ENCODE results near the gene KRT36. TPM values are rescaled to one million over a fixed set of nuclear protein-coding genes. Genes with fewer than 3 reads are reported as not detected.

The KRT36 gene
- total and polyA plus RNA-seq, 10 donors = 0.20 to 2.7 (median 0.36) TPM; not detected in 1

DNA sequence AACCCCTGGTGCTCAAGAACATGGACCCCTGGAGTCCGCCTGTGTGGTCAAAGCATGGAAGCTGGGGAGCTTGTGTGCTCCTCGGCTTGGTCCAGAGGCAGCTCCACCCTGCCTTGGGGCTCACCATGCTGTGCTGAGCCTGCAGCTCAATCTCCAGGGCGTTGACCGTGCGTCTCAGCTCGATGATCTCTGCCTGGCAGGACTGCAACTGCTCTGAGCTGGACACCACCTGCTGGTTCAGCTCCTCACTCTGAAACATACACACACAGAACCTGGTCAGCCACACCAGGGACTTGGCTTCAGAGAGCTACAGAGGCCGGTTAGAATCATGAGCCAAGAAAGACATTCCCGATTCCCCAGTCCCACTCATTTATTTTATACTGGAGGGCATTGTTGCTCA is 11.5 kb downstream of the KRT36 start:
- Histone ChIP-seq H3K4me3 (no peak overlapping the region), H3K27ac (no peak overlapping the region), H3K9me3 (peaks cover 0 to 5% (median 0%) of the 10 kb centered on the region in 8 donors), H3K4me1 (peaks cover 0 to 9% (median 4%) of the 10 kb centered on the region in 6 donors), H3K27me3 (replicated peaks in 1 of 7) (no peaks in the 10 kb centered on the region), H3K36me3 (no peaks in the 10 kb centered on the region)
- DNase-seq = no peak
- WGBS, 5 donors = 72 to 92% (median 89%) methylated on average over 2 to 8 of the region's 8 CpGs
- intact Hi-C loops (cut with DNase I; ENCODE audit: low total_unique reads) = no loop called here
- no peak for TF ChIP-seq POLR2A (IDR thresholded peaks at IDR 0.05)
- TF ChIP-seq, protein P1, sequence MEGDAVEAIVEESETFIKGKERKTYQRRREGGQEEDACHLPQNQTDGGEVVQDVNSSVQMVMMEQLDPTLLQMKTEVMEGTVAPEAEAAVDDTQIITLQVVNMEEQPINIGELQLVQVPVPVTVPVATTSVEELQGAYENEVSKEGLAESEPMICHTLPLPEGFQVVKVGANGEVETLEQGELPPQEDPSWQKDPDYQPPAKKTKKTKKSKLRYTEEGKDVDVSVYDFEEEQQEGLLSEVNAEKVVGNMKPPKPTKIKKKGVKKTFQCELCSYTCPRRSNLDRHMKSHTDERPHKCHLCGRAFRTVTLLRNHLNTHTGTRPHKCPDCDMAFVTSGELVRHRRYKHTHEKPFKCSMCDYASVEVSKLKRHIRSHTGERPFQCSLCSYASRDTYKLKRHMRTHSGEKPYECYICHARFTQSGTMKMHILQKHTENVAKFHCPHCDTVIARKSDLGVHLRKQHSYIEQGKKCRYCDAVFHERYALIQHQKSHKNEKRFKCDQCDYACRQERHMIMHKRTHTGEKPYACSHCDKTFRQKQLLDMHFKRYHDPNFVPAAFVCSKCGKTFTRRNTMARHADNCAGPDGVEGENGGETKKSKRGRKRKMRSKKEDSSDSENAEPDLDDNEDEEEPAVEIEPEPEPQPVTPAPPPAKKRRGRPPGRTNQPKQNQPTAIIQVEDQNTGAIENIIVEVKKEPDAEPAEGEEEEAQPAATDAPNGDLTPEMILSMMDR (IDR thresholded peaks at IDR 0.05 in 8 of 11, conservative IDR thresholded peaks at IDR 0.05 in 3 of 11) = no peak
- no peak for TF ChIP-seq POLR2AphosphoS5 (IDR thresholded peaks at IDR 0.05)

DNA sequence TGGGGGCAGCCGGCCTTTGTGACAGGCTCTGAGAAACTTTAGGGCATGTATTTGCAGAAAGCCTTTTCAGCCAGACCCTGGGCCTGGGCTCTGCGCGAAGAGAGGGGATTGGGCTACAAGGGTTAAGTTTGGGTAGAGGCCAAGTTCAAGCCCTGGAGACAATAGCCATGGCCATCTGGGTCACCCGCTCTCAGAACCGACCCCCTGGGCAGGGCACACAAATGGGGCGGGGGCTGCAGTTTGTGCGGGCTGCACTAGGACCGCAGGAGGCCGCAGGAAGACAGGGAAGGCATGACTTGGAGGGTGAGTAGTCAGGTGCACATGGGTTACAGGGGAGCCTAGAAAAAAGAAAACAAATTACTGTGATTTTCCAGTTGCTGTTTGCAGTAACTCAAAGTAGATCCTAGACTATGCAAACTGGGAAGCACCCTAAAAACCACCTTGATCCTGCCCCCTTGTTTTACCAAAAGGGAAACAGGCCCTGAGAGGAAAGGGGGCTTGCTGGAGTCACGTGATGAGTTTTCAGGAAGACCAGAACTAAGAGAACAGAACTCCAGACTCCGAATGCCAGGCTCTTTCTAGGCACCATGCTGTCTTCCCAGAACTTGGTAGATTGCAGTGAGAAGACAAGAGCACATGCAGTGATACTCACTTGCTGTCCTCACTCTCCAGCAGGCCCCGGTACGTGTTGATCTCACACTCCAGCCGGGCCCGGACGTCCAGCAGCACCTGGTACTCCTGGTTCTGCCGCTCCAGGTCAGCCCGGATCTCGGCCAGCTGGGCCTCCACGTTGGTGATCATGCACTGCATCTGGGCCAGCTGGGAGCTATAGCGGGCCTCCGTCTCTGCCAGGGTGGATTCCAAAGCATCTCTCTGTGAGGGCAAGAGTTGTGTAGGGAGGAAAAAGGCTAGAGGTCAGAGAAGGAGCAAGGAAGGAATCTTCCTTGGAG is 12.6 kb downstream of the KRT36 start:
- TF ChIP-seq POLR2AphosphoS5 (IDR thresholded peaks at IDR 0.05) (no peak), POLR2A (IDR thresholded peaks at IDR 0.05) (no peak)
- TF ChIP-seq, protein P1 (IDR thresholded peaks at IDR 0.05 in 8 of 11, conservative IDR thresholded peaks at IDR 0.05 in 3 of 11) = no peak
- WGBS, 5 donors = 82 to 91% (median 84%) methylated on average over 20 to 22 of the region's 22 CpGs
- Histone ChIP-seq H3K27me3 (replicated peaks in 1 of 7) (peaks cover 0 to 5% (median 0%) of the 10 kb centered on the region in 7 donors), H3K27ac (no peak overlapping the region), H3K4me3 (no peak overlapping the region), H3K4me1 (peaks cover 0 to 9% (median 4%) of the 10 kb centered on the region in 6 donors), H3K36me3 (no peaks in the 10 kb centered on the region), H3K9me3 (peaks cover 0 to 5% (median 0%) of the 10 kb centered on the region in 8 donors)
- intact Hi-C loops (cut with DNase I; ENCODE audit: low total_unique reads) = no loop called here
- DNase-seq = no peak

DNA sequence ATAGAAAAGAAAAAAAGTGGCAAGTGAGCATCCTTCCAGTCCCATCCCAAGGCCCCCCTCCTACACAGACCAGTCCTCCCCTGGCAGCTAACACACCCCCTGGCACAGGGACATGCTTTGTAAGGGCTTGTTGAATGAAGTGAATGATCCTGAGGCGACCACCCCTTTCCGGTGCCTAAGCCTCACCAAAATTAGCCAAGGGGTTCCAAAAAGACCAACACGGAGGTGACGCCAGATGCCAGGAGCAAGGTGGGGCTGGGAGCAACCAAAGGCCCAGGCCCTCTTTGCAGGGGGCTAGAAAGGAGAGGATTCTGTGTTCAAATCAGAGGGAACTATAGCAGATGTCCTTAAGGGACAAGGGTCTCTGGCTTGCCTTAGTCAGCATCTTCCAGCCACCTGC is 14.3 kb downstream of the KRT36 start:
- Histone ChIP-seq H3K27ac (no peak overlapping the region), H3K27me3 (replicated peaks in 1 of 7) (peaks cover 0 to 7% (median 0%) of the 10 kb centered on the region in 7 donors), H3K4me1 (peaks cover 0 to 9% (median 4%) of the 10 kb centered on the region in 6 donors), H3K4me3 (no peak overlapping the region), H3K9me3 (peaks cover 0 to 8% (median 0%) of the 10 kb centered on the region in 8 donors), H3K36me3 (no peaks in the 10 kb centered on the region)
- whole genome bisulfite sequencing, 5 donors = 83 to 95% (median 93%) methylated on average over 4 of the region's 4 CpGs
- intact Hi-C loops (cut with DNase I; ENCODE audit: low total_unique reads) = no loop called here
- TF ChIP-seq POLR2AphosphoS5 (IDR thresholded peaks at IDR 0.05) (no peak), POLR2A (IDR thresholded peaks at IDR 0.05) (no peak)
- TF ChIP-seq, protein P1 (IDR thresholded peaks at IDR 0.05 in 8 of 11, conservative IDR thresholded peaks at IDR 0.05 in 3 of 11) = no peak
- no peak for DNase-seq

DNA sequence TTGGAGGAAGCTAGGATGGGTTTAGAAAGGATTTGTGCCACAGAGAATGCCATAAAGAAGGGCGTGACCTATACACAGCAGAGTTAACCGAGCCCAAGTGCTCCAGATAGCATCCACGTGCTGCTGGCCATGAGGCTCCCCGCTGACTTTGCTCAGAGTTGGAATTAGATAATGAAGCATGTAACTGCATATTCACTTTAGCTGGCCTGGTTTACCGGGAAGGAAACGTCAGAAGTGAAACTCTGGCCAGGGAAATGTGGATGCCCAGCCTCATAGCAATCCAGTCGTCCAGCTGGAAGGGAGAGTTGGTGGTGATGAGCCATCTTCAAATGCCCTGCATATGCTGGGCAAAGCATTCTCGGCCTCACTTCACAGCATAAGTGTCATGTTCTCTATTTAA is 14.8 kb downstream of the KRT36 start:
- Histone ChIP-seq H3K36me3 (no peaks in the 10 kb centered on the region), H3K4me1 (peaks cover 0 to 6% (median 3%) of the 10 kb centered on the region in 6 donors), H3K4me3 (no peak overlapping the region), H3K27me3 (replicated peaks in 1 of 7) (peaks cover 0 to 7% (median 0%) of the 10 kb centered on the region in 7 donors), H3K9me3 (peaks cover 0 to 8% (median 0%) of the 10 kb centered on the region in 8 donors), H3K27ac (no peak overlapping the region)
- intact Hi-C loops (cut with DNase I; ENCODE audit: low total_unique reads) = no loop called here
- 77 to 81% (median 79%) methylated on average over 8 of the region's 8 CpGs for WGBS, 5 donors
- no peak for TF ChIP-seq POLR2A (IDR thresholded peaks at IDR 0.05)
- TF ChIP-seq, protein P1 (IDR thresholded peaks at IDR 0.05 in 8 of 11, conservative IDR thresholded peaks at IDR 0.05 in 3 of 11) = no peak
- TF ChIP-seq POLR2AphosphoS5 (IDR thresholded peaks at IDR 0.05) = no peak
- no peak for DNase-seq

All from spleen (tissue), 11 donors.